Immature natural killer cell (primary cell): ENCODE data around the gene ENOX1. TPM values are rescaled to one million over a fixed set of nuclear protein-coding genes. Genes with fewer than 3 reads are reported as not detected.
"Not testable (repeated sequence)": the region's sequence is repeated elsewhere in the genome, so short reads cannot be mapped to it uniquely, and the experiment has no call there.

Experiments used
- DNase-seq, 3 donors: peaks; one replicate each; pipeline ENCODE4 v3.0.0; 2022; ENCODE audit warnings: mixed read lengths in 1 of 3
- H3K27ac Mint-ChIP-seq, 6 donors: one replicate each; pipeline ENCODE4 v1.8.0; 2020; ENCODE audit warnings: mixed read lengths in 6 of 6, mild to moderate bottlenecking in 5 of 6, inconsistent platforms in 4 of 6, moderate library complexity in 3 of 6
- H3K27me3 Mint-ChIP-seq, 3 donors: one replicate each; pipeline ENCODE4 v1.8.0; 2020 to 2021; ENCODE audit warnings: low read depth in 3 of 3, mild to moderate bottlenecking in 3 of 3, mixed read lengths in 3 of 3, moderate library complexity in 3 of 3, inconsistent platforms in 1 of 3
- H3K36me3 Mint-ChIP-seq, 3 donors: one replicate each; pipeline ENCODE4 v1.8.0; 2020; ENCODE audit warnings: mixed read lengths in 3 of 3, inconsistent platforms in 2 of 3, mild to moderate bottlenecking in 2 of 3
- H3K4me1 Mint-ChIP-seq, 2 donors: one replicate each; pipeline ENCODE4 v1.8.0; 2020; ENCODE audit warnings: inconsistent platforms in 2 of 2, mild to moderate bottlenecking in 2 of 2, mixed read lengths in 2 of 2, moderate library complexity in 1 of 2
- H3K4me3 Mint-ChIP-seq, 5 donors: one replicate each; pipeline ENCODE4 v1.8.0; 2020; ENCODE audit warnings: mild to moderate bottlenecking in 5 of 5, mixed read lengths in 5 of 5, inconsistent platforms in 3 of 5, moderate library complexity in 3 of 5
- H3K9me3 Mint-ChIP-seq, 6 donors: one replicate each; pipeline ENCODE4 v1.8.0; 2020; ENCODE audit warnings: mild to moderate bottlenecking in 6 of 6, mixed read lengths in 6 of 6, inconsistent platforms in 4 of 6, moderate library complexity in 3 of 6
- polyA plus RNA-seq, 3 donors: library from polyadenylated mRNA; unstranded; fragments of 300-500 nt; fragmentation: Illumina TruSeq; gene quantifications; one replicate each; pipeline ENCODE4 v1.2.3, GENCODE V29; 2021

Gene ENOX1
- polyA plus RNA-seq, 3 donors from 2014 or later, result not detected

- peaks cover 0 to 8% (median 0%) of the 10 kb centered on the region in 3 donors for H3K27me3 Mint-ChIP-seq
- H3K9me3 Mint-ChIP-seq, result no peaks in the 10 kb centered on the region
- H3K36me3 Mint-ChIP-seq, result no peaks in the 10 kb centered on the region
- DNase-seq, result no peak
- no peak overlapping the region for H3K27ac Mint-ChIP-seq
- H3K4me1 Mint-ChIP-seq, result peaks cover 11 to 24% of the 10 kb centered on the region in 2 donors
- H3K4me3 Mint-ChIP-seq, result no peak overlapping the region
These were observed 422.3 kb downstream of the ENOX1 start for GRCh38 chr13:43364210-43365038.

GRCh38 chr13:43363156-43363953 lies 423.4 kb downstream of the ENOX1 start:
- Mint-ChIP-seq H3K4me1 (peaks cover 9 to 13% of the 10 kb centered on the region in 2 donors), H3K4me3 (no peak overlapping the region), H3K27me3 (peaks cover 0 to 6% (median 0%) of the 10 kb centered on the region in 3 donors), H3K9me3 (no peaks in the 10 kb centered on the region), H3K36me3 (no peaks in the 10 kb centered on the region), H3K27ac (no peak overlapping the region)
- no peak for DNase-seq

GRCh38 chr13:43362556-43362955 lies 424.2 kb downstream of the ENOX1 start:
- no peaks in the 10 kb centered on the region for H3K36me3 Mint-ChIP-seq
- H3K4me3 Mint-ChIP-seq, result no peak overlapping the region

GRCh38 chr13:43360892-43361610 lies 425.7 kb downstream of the ENOX1 start:
- Mint-ChIP-seq H3K36me3 (no peaks in the 10 kb centered on the region), H3K9me3 (no peaks in the 10 kb centered on the region), H3K4me1 (peaks cover 0 to 5% of the 10 kb centered on the region in 2 donors), H3K4me3 (no peak overlapping the region), H3K27ac (no peak overlapping the region), H3K27me3 (peaks cover 0 to 3% (median 0%) of the 10 kb centered on the region in 3 donors)
- DNase-seq, result no peak

More at GRCh38 chr13:43362556-43362955, 424.2 kb downstream of the ENOX1 start:
- Mint-ChIP-seq H3K27me3 (peaks cover 0 to 6% (median 0%) of the 10 kb centered on the region in 3 donors), H3K9me3 (no peaks in the 10 kb centered on the region), H3K4me1 (peaks cover 3 to 10% of the 10 kb centered on the region in 2 donors), H3K27ac (no peak overlapping the region)
- DNase-seq, result no peak

GRCh38 chr13:43360171-43360570 lies 426.6 kb downstream of the ENOX1 start:
- H3K4me3 Mint-ChIP-seq, result no peak overlapping the region
- no peaks in the 10 kb centered on the region for H3K9me3 Mint-ChIP-seq
- no peaks in the 10 kb centered on the region for H3K36me3 Mint-ChIP-seq
- peaks cover 0 to 3% (median 0%) of the 10 kb centered on the region in 3 donors for H3K27me3 Mint-ChIP-seq
- H3K4me1 Mint-ChIP-seq, result peaks cover 0 to 5% of the 10 kb centered on the region in 2 donors
- no peak overlapping the region for H3K27ac Mint-ChIP-seq
- no peak for DNase-seq

GRCh38 chr13:43359536-43359935 lies 427.2 kb downstream of the ENOX1 start:
- DNase-seq, result no peak
- H3K9me3 Mint-ChIP-seq, result no peaks in the 10 kb centered on the region
- H3K27ac Mint-ChIP-seq, result no peak overlapping the region
- peaks cover 0 to 3% (median 0%) of the 10 kb centered on the region in 3 donors for H3K27me3 Mint-ChIP-seq
- no peaks in the 10 kb centered on the region for H3K36me3 Mint-ChIP-seq
- H3K4me1 Mint-ChIP-seq, result peaks cover 0 to 5% of the 10 kb centered on the region in 2 donors
- H3K4me3 Mint-ChIP-seq, result no peak overlapping the region

- no peaks in the 10 kb centered on the region for H3K36me3 Mint-ChIP-seq
- no peaks in the 10 kb centered on the region for H3K9me3 Mint-ChIP-seq
- peaks cover 0 to 3% (median 0%) of the 10 kb centered on the region in 3 donors for H3K27me3 Mint-ChIP-seq
- H3K4me1 Mint-ChIP-seq, result peaks cover 0 to 5% of the 10 kb centered on the region in 2 donors
- H3K27ac Mint-ChIP-seq, result no peak overlapping the region
- no peak overlapping the region for H3K4me3 Mint-ChIP-seq
- no peak for DNase-seq
These were observed 429.2 kb downstream of the ENOX1 start for GRCh38 chr13:43357564-43357963.

- Mint-ChIP-seq H3K4me3 (no peak overlapping the region), H3K27ac (no peak overlapping the region), H3K27me3 (no peaks in the 10 kb centered on the region), H3K9me3 (no peaks in the 10 kb centered on the region), H3K4me1 (peaks cover 0 to 5% of the 10 kb centered on the region in 2 donors), H3K36me3 (no peaks in the 10 kb centered on the region)
- DNase-seq, result no peak
These were observed 430.2 kb downstream of the ENOX1 start for GRCh38 chr13:43356567-43356966.

- peaks cover 0 to 5% of the 10 kb centered on the region in 2 donors for H3K4me1 Mint-ChIP-seq
- no peaks in the 10 kb centered on the region for H3K9me3 Mint-ChIP-seq
- H3K27ac Mint-ChIP-seq, result no peak overlapping the region
- no peaks in the 10 kb centered on the region for H3K27me3 Mint-ChIP-seq
- DNase-seq, result no peak
- H3K36me3 Mint-ChIP-seq, result no peaks in the 10 kb centered on the region
- H3K4me3 Mint-ChIP-seq, result no peak overlapping the region
These were observed 431.0 kb downstream of the ENOX1 start for GRCh38 chr13:43355774-43356173.

- H3K27me3 Mint-ChIP-seq, result no peaks in the 10 kb centered on the region
- H3K4me3 Mint-ChIP-seq, result no peak overlapping the region
- no peak overlapping the region for H3K27ac Mint-ChIP-seq
- no peak for DNase-seq
- no peaks in the 10 kb centered on the region for H3K9me3 Mint-ChIP-seq
- H3K4me1 Mint-ChIP-seq, result peaks cover 0 to 5% of the 10 kb centered on the region in 2 donors
- no peaks in the 10 kb centered on the region for H3K36me3 Mint-ChIP-seq
These were observed 432.4 kb downstream of the ENOX1 start for GRCh38 chr13:43354153-43354945.

GRCh38 chr13:43353631-43354030 lies 433.1 kb downstream of the ENOX1 start:
- H3K9me3 Mint-ChIP-seq, result no peaks in the 10 kb centered on the region
- H3K27me3 Mint-ChIP-seq, result no peaks in the 10 kb centered on the region
- no peak overlapping the region for H3K4me3 Mint-ChIP-seq
- no peaks in the 10 kb centered on the region for H3K36me3 Mint-ChIP-seq
- no peak for DNase-seq
- no peak overlapping the region for H3K27ac Mint-ChIP-seq
- H3K4me1 Mint-ChIP-seq, result peaks cover 0 to 5% of the 10 kb centered on the region in 2 donors

GRCh38 chr13:43351612-43352011 lies 435.2 kb downstream of the ENOX1 start:
- not testable (repeated sequence) for DNase-seq, H3K9me3 Mint-ChIP-seq, H3K27ac Mint-ChIP-seq, H3K36me3 Mint-ChIP-seq, H3K4me1 Mint-ChIP-seq, H3K27me3 Mint-ChIP-seq, H3K4me3 Mint-ChIP-seq

- Mint-ChIP-seq H3K4me1 (no peaks in the 10 kb centered on the region), H3K27ac (no peak overlapping the region), H3K36me3 (no peaks in the 10 kb centered on the region), H3K4me3 (no peak overlapping the region), H3K9me3 (no peaks in the 10 kb centered on the region), H3K27me3 (peaks cover 0 to 11% (median 1%) of the 10 kb centered on the region in 3 donors)
- no peak for DNase-seq
These were observed 438.4 kb downstream of the ENOX1 start for GRCh38 chr13:43348397-43348796.
